GM12892 (cell line): ENCODE measurements around the gene FNBP1.

Source experiments
- POLR2A ChIP-seq: IDR thresholded peaks from 2 replicates; pipeline ENCODE4 v1.6.1; 2011; ENCODE audit warnings: low read depth, low read length, control low read depth
- POLR2AphosphoS5 ChIP-seq: IDR thresholded peaks from 2 replicates; pipeline ENCODE4 v1.6.1; 2011; ENCODE audit warnings: low read depth, low read length, control low read depth

GRCh38 chr9:129884220-129885017 lies 158.6 kb downstream of the FNBP1 start:
- peak; percentile 70 for TF ChIP-seq POLR2A
- TF ChIP-seq POLR2AphosphoS5, result no peak; the same call in 1 of the 2 replicates
